Gastrocnemius medialis (tissue), 4 donors: Measurements from ENCODE around the gene ARRB1. TPM values are rescaled to one million over a fixed set of nuclear protein-coding genes. Genes with fewer than 3 reads are reported as not detected.

Experiments
- ATAC-seq, 2 donors: fragments of 150-250 bp; one replicate each; pipeline ENCODE4 v1.9.1; 2016
- DNase-seq, 2 donors: peaks; one replicate each; pipeline ENCODE4 v3.0.0-alpha.2; 2019
- H3K27ac ChIP-seq, 4 donors: fragments of 200-600 bp; sonication (generic); 1 replicate in 1 of 4; 2 replicates in 3 of 4; pipeline ENCODE4 v1.5.1; 2016 to 2018; ENCODE audit warnings: mild to moderate bottlenecking in 2 of 4, moderate library complexity in 1 of 4
- H3K27me3 ChIP-seq, 3 donors: fragments of 200-600 bp; sonication (generic) in 2 of 3; 1 replicate in 1 of 3; 2 replicates in 2 of 3; pipeline versions ENCODE4 v1.5.1 to v1.6.0; 2016 to 2019; ENCODE audit warnings: mild to moderate bottlenecking in 1 of 3, moderate library complexity in 1 of 3
- H3K36me3 ChIP-seq, 2 donors: fragments of 200-600 bp; sonication (generic) in 1 of 2; one replicate each; pipeline ENCODE4 v1.5.1; 2017 to 2018
- H3K4me1 ChIP-seq, 2 donors: fragments of 200-600 bp; sonication (generic) in 1 of 2; one replicate each; pipeline ENCODE4 v1.5.1; 2016 to 2017; ENCODE audit warnings: mild to moderate bottlenecking in 2 of 2
- H3K4me3 ChIP-seq, 4 donors: fragments of 200-600 bp; sonication (generic) in 3 of 4; 1 replicate in 1 of 4; 2 replicates in 3 of 4; pipeline ENCODE4 v1.5.1; 2016 to 2019; ENCODE audit warnings: mild to moderate bottlenecking in 2 of 4
- H3K9me3 ChIP-seq, 3 donors: fragments of 200-600 bp; sonication (generic) in 2 of 3; 1 replicate in 1 of 3; 2 replicates in 2 of 3; pipeline ENCODE4 v1.5.1; 2016 to 2019
- CTCF ChIP-seq, 5 experiments: fragments of 450-650 bp in 3 of 5; fragments of 200-600 bp in 2 of 5; sonication (generic) in 2 of 5; IDR thresholded peaks in 4 of 5; conservative IDR thresholded peaks in 1 of 5; 1 replicate in 4 of 5; 2 replicates in 1 of 5; pipeline ENCODE4 v1.5.1; 2016 to 2019; ENCODE audit warnings: antibody characterized with exemption in 5 of 5, mild to moderate bottlenecking in 3 of 5, moderate library complexity in 3 of 5
- POLR2A ChIP-seq, 2 donors: fragments of 450-650 bp; IDR thresholded peaks; one replicate each; pipeline ENCODE4 v1.6.1; 2017; ENCODE audit warnings: antibody characterized with exemption in 2 of 2, mild to moderate bottlenecking in 2 of 2, moderate library complexity in 2 of 2
- in situ Hi-C, 4 donors: fragments of 200-750 bp; cut with MboI; loops; one replicate each; pipeline versions ENCODE4 v1.15.0 to v1.8.0; 2017; ENCODE audit warnings: low sequenced_read_pairs in 4 of 4
- intact Hi-C: fragments of 100-400 bp; cut with DNase I; formaldehyde crosslinking; loops from one replicate; pipeline ENCODE4 v1.15.1; 2023; ENCODE audit warnings: low total_unique reads
- total RNA-seq, 4 donors: library from RNA; depleted of rRNA; stranded (reverse); fragments of >200 nt; gene quantifications; one replicate each; pipeline versions ENCODE4 v1.1.0 to v1.2.3, GENCODE V29; 2016

The ARRB1 gene
- total RNA-seq, 4 donors from 2014 or later, result 4.3 to 11.8 (median 5.4) TPM

DNA sequence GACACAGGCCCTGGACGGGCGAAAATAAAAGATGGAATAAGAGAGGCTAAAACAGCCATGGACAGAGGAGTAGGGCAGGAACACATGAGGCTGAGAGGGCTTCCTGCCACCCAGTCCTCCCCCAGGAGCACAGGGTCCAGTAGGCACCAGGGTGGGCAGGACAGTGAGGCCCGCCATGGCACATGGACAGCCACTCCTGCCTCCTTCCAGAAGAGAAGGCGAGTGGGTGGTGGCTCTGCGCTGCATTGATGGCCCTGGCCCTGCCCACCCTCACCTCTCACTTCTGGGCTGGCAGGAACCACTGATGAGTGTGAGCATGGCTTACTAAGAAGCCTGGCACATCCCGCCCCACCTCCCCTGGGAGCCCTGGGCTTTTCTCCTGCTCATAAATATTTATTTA is 59.7 kb downstream of the ARRB1 start:
- no peak for ATAC-seq
- H3K4me3 ChIP-seq, result no peak overlapping the region

DNA sequence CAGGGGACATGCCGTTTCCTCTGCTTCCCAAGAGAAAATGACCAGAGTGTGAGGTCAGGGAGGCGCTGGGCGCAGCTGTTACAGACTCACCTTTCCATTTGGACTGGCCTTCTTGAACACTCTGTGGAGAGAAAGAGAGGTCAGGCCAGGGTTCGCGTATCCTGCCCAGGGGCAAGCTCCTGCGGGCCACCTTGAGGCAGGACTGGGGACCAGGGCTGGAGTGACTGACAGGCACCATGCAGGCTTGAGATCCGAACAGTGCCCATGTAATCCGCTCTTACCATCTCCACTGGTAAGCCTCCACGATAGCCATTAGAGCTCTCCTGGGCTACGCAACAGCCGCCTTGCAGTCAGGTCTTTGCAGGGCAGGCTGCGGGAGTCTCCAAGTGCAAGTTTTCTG is 61.5 kb downstream of the ARRB1 start:
- intact Hi-C loops, result no loop called here
- ATAC-seq, result no peak
- TF ChIP-seq POLR2A (IDR thresholded peaks at IDR 0.05) (no peak), CTCF (IDR thresholded peaks at IDR 0.05 in 4 of 5, conservative IDR thresholded peaks at IDR 0.05 in 1 of 5) (no peak)
- Histone ChIP-seq H3K36me3 (peaks cover 0 to 9% of the 10 kb centered on the region in 2 donors), H3K27me3 (no peaks in the 10 kb centered on the region), H3K9me3 (no peaks in the 10 kb centered on the region), H3K4me1 (no peaks in the 10 kb centered on the region), H3K27ac (no peak overlapping the region), H3K4me3 (no peak overlapping the region)
- in situ Hi-C loops, result loop anchor here in 3 of 4 donors (10.0 to 25.0 kb wide), 2 partner anchors 245 to 247 kb away; partner anchors contain the start of gene GDPD5 (in 2 of the 3)
- no peak for DNase-seq

More for the DNA sequence above, 59.7 kb downstream of the ARRB1 start:
- DNase-seq, result no peak
- intact Hi-C loops, result no loop called here
- no peaks in the 10 kb centered on the region for H3K36me3 ChIP-seq
- H3K4me1 ChIP-seq, result no peaks in the 10 kb centered on the region
- TF ChIP-seq CTCF (IDR thresholded peaks at IDR 0.05 in 4 of 5, conservative IDR thresholded peaks at IDR 0.05 in 1 of 5), result no peak
- no peak for TF ChIP-seq POLR2A (IDR thresholded peaks at IDR 0.05)
- in situ Hi-C loops, result loop anchor here in 2 of 4 donors (25.0 kb wide), 1 partner anchor 246 kb away; the partner anchor contains the start of gene GDPD5 (in 2 of the 2)
- H3K9me3 ChIP-seq, result no peaks in the 10 kb centered on the region
- no peak overlapping the region for H3K27ac ChIP-seq
- no peaks in the 10 kb centered on the region for H3K27me3 ChIP-seq

GRCh38 chr11:75289511-75289760 is 62.0 kb downstream of the ARRB1 start:
- ATAC-seq, result no peak
- TF ChIP-seq POLR2A (IDR thresholded peaks at IDR 0.05) (no peak), CTCF (IDR thresholded peaks at IDR 0.05 in 4 of 5, conservative IDR thresholded peaks at IDR 0.05 in 1 of 5) (no peak)
- in situ Hi-C loops, result loop anchor here in 3 of 4 donors (10.0 to 25.0 kb wide), 2 partner anchors 245 to 248 kb away; partner anchors contain the start of gene GDPD5 (in 2 of the 3)
- Histone ChIP-seq H3K4me1 (no peaks in the 10 kb centered on the region), H3K4me3 (no peak overlapping the region), H3K27ac (no peak overlapping the region), H3K9me3 (no peaks in the 10 kb centered on the region), H3K27me3 (no peaks in the 10 kb centered on the region), H3K36me3 (peaks cover 0 to 9% of the 10 kb centered on the region in 2 donors)
- no peak for DNase-seq
- intact Hi-C loops, result no loop called here

GRCh38 chr11:75287579-75287978 is 63.9 kb downstream of the ARRB1 start:
- ATAC-seq, result no peak
- H3K27me3 ChIP-seq, result no peaks in the 10 kb centered on the region
- no peaks in the 10 kb centered on the region for H3K9me3 ChIP-seq
- H3K36me3 ChIP-seq, result peaks cover 0 to 9% of the 10 kb centered on the region in 2 donors
- no peak for TF ChIP-seq POLR2A (IDR thresholded peaks at IDR 0.05)
- no peak for TF ChIP-seq CTCF (IDR thresholded peaks at IDR 0.05 in 4 of 5, conservative IDR thresholded peaks at IDR 0.05 in 1 of 5)
- no peaks in the 10 kb centered on the region for H3K4me1 ChIP-seq
- intact Hi-C loops, result no loop called here
- in situ Hi-C loops, result loop anchor here in 3 of 4 donors (10.0 to 25.0 kb wide), 2 partner anchors 247 to 250 kb away; partner anchors contain the start of gene GDPD5 (in 2 of the 3)
- H3K27ac ChIP-seq, result no peak overlapping the region
- no peak for DNase-seq
- H3K4me3 ChIP-seq, result no peak overlapping the region
